ENCODE data around the gene LMCD1. TPM values are rescaled to one million over a fixed set of nuclear protein-coding genes. Genes with fewer than 3 reads are reported as not detected.

Gene LMCD1
- total RNA-seq, 2 experiments from 2014 or later: 0.36 to 0.55 TPM

GRCh38 chr3:8517487-8517886, 15.9 kb downstream of the LMCD1 start:
- Mint-ChIP-seq H3K9me3 (peaks cover 3% of the 10 kb centered on the region), H3K36me3 (ENCODE audit: low read depth) (no peaks in the 10 kb centered on the region), H3K27ac (no peak overlapping the region), H3K4me3 (no peak overlapping the region), H3K4me1 (ENCODE audit: low read depth) (no peaks in the 10 kb centered on the region), H3K27me3 (peaks cover 17% of the 10 kb centered on the region)
- Histone ChIP-seq H3K36me3 (ENCODE audit: insufficient read depth, low read length) (no peaks in the 10 kb centered on the region), H3K4me1 (ENCODE audit: insufficient read depth, low read length) (no peaks in the 10 kb centered on the region), H3K4me3 (ENCODE audit: low read length) (no peak overlapping the region), H3K27ac (ENCODE audit: low read depth in 1 of 2, low read length in 2 of 2) (no peak overlapping the region), H3K27me3 (ENCODE audit: control insufficient read depth in 1 of 2, insufficient read depth in 2 of 2, low read length in 2 of 2) (no peaks in the 10 kb centered on the region), H3K9me3 (ENCODE audit: control insufficient read depth in 1 of 2, insufficient read depth in 1 of 2, low read length in 2 of 2) (no peaks in the 10 kb centered on the region)
- CTCF ChIA-PET: no interaction called here
- ATAC-seq (ENCODE audit: poor library complexity): no peak
- POLR2A ChIA-PET: no interaction called here
- TF ChIP-seq CTCF (IDR thresholded peaks at IDR 0.05): no peak
- no peak for DNase-seq
- intact Hi-C loops (cut with DNase I, micrococcal nuclease): no loop called here

GRCh38 chr3:8518138-8518537, 16.5 kb downstream of the LMCD1 start:
- no peak for TF ChIP-seq CTCF (IDR thresholded peaks at IDR 0.05)
- DNase-seq (no peak), ATAC-seq (ENCODE audit: poor library complexity) (no peak)
- Mint-ChIP-seq H3K4me1 (ENCODE audit: low read depth) (no peaks in the 10 kb centered on the region), H3K9me3 (peaks cover 3% of the 10 kb centered on the region), H3K4me3 (no peak overlapping the region), H3K27ac (no peak overlapping the region), H3K36me3 (ENCODE audit: low read depth) (no peaks in the 10 kb centered on the region), H3K27me3 (peaks cover 15% of the 10 kb centered on the region)
- Histone ChIP-seq H3K27ac (ENCODE audit: low read depth in 1 of 2, low read length in 2 of 2) (no peak overlapping the region), H3K27me3 (ENCODE audit: control insufficient read depth in 1 of 2, insufficient read depth in 2 of 2, low read length in 2 of 2) (no peaks in the 10 kb centered on the region), H3K36me3 (ENCODE audit: insufficient read depth, low read length) (no peaks in the 10 kb centered on the region), H3K4me1 (ENCODE audit: insufficient read depth, low read length) (no peaks in the 10 kb centered on the region), H3K9me3 (ENCODE audit: control insufficient read depth in 1 of 2, insufficient read depth in 1 of 2, low read length in 2 of 2) (no peaks in the 10 kb centered on the region), H3K4me3 (ENCODE audit: low read length) (no peak overlapping the region)
- ChIA-PET CTCF (no interaction called here), POLR2A (no interaction called here)
- intact Hi-C loops (cut with DNase I, micrococcal nuclease): no loop called here

- Histone ChIP-seq H3K9me3 (ENCODE audit: control insufficient read depth in 1 of 2, insufficient read depth in 1 of 2, low read length in 2 of 2) (no peaks in the 10 kb centered on the region), H3K4me1 (ENCODE audit: insufficient read depth, low read length) (no peaks in the 10 kb centered on the region), H3K36me3 (ENCODE audit: insufficient read depth, low read length) (no peaks in the 10 kb centered on the region), H3K27me3 (ENCODE audit: control insufficient read depth in 1 of 2, insufficient read depth in 2 of 2, low read length in 2 of 2) (no peaks in the 10 kb centered on the region), H3K27ac (ENCODE audit: low read depth in 1 of 2, low read length in 2 of 2) (no peak overlapping the region), H3K4me3 (ENCODE audit: low read length) (no peak overlapping the region)
- no peaks in the 10 kb centered on the region for H3K4me1 Mint-ChIP-seq (ENCODE audit: low read depth)
- TF ChIP-seq CTCF (IDR thresholded peaks at IDR 0.05): no peak
- no peaks in the 10 kb centered on the region for H3K36me3 Mint-ChIP-seq (ENCODE audit: low read depth)
- intact Hi-C loops (cut with DNase I, micrococcal nuclease): no loop called here
- ATAC-seq (ENCODE audit: poor library complexity): no peak
- ChIA-PET POLR2A (no interaction called here), CTCF (no interaction called here)
- peaks cover 16% of the 10 kb centered on the region for H3K27me3 Mint-ChIP-seq
- H3K27ac Mint-ChIP-seq: no peak overlapping the region
- H3K4me3 Mint-ChIP-seq: no peak overlapping the region
- H3K9me3 Mint-ChIP-seq: peaks cover 3% of the 10 kb centered on the region
- no peak for DNase-seq
Observed at GRCh38 chr3:8519156-8519555, 17.5 kb downstream of the LMCD1 start.
